GM12878 (cell line): Measurements from ENCODE around the gene SETD1B. TPM values are rescaled to one million over a fixed set of nuclear protein-coding genes. Genes with fewer than 3 reads are reported as not detected.

Experiments
- ATAC-seq: fragments of 200-7000 bp; cut with Tn5 transposase; 3 replicates; pipeline ENCODE4 v1.9.1; 2020; ENCODE audit warnings: mild to moderate bottlenecking, moderate library complexity
- BruUV-seq: library from RNA; stranded (reverse); fragments of 400-500 nt; replicated peaks from 2 replicates; lab custom pipeline; 2021; lab: Mats Ljungman, UMichigan
- CTCF ChIA-PET: fragments of 300-600 bp; sonication (Branson Sonifier 250); formaldehyde crosslinking; extraction: SDS; loops from one replicate; lab custom pipeline; 2021; ENCODE audit warnings: inconsistent platforms; lab: Yijun Ruan, JAX
- POLR2A ChIA-PET: fragments of 350-600 bp; formaldehyde crosslinking; extraction: SDS; loops from one replicate; lab custom pipeline; 2021; ENCODE audit warnings: inconsistent platforms; lab: Charles Lee
- RAD21 ChIA-PET: fragments of 300-600 bp; sonication (Branson Sonifier 250); formaldehyde crosslinking; loops from one replicate; lab custom pipeline; 2023; ENCODE audit warnings: antibody characterized with exemption; ENCODE audit not compliant: unreplicated experiment; lab: Charles Lee
- SMC1A ChIA-PET: fragments of 300-600 bp; sonication (Branson Sonifier 250); formaldehyde crosslinking; loops from one replicate; lab custom pipeline; 2023; ENCODE audit not compliant: unreplicated experiment, uncharacterized antibody; lab: Charles Lee
- DNase-seq: peaks from one replicate; pipeline ENCODE4 v3.0.0-alpha.2; 2011; ENCODE audit warnings: low read depth, low spot score
- FAIRE-seq: peaks from 3 replicates; lab custom pipeline; 2011; peaks lifted over from hg19 to GRCh38; lab: Jason Lieb, UNC
- H2AFZ ChIP-seq: 2 replicates; pipeline ENCODE4 v1.6.0; 2011; ENCODE audit warnings: low read depth, low read length, control low read depth; ENCODE audit not compliant: control insufficient read depth
- H3K27ac ChIP-seq: 2 replicates; pipeline ENCODE4 v1.5.1; 2011; ENCODE audit warnings: control low read depth; ENCODE audit not compliant: control insufficient read depth, insufficient read depth
- H3K27me3 ChIP-seq, 2 experiments: replicated peaks in 1 of 2; 2 replicates each; pipeline versions ENCODE4 v1.6.0 to v1.6.1; 2011; ENCODE audit warnings: low read length in 1 of 2; ENCODE audit not compliant: control insufficient read depth in 2 of 2, insufficient read depth in 2 of 2
- H3K36me3 ChIP-seq, 2 experiments: 2 replicates each; pipeline ENCODE4 v1.5.1; 2011; ENCODE audit warnings: low read length in 1 of 2; ENCODE audit not compliant: control insufficient read depth in 2 of 2, insufficient read depth in 2 of 2
- H3K4me1 ChIP-seq: 2 replicates; pipeline ENCODE4 v1.6.1; 2011; ENCODE audit warnings: mild to moderate bottlenecking, low read length, moderate library complexity, mixed read lengths; ENCODE audit not compliant: control insufficient read depth, insufficient read depth
- H3K4me2 ChIP-seq: 2 replicates; pipeline ENCODE4 v1.6.0; 2011; ENCODE audit warnings: control low read depth; ENCODE audit not compliant: control insufficient read depth, insufficient read depth
- H3K4me3 ChIP-seq: fragments of 200-600 bp; sonication (generic); 2 replicates; pipeline ENCODE4 v1.5.1; 2016
- H3K79me2 ChIP-seq: 2 replicates; pipeline ENCODE4 v1.6.0; 2011; ENCODE audit warnings: low read length; ENCODE audit not compliant: control insufficient read depth, insufficient read depth
- H3K9ac ChIP-seq: 2 replicates; pipeline ENCODE4 v1.8.0; 2011; ENCODE audit warnings: low read length, control low read depth, mixed read lengths; ENCODE audit not compliant: control insufficient read depth, insufficient read depth
- H3K9me3 ChIP-seq: replicated peaks from 3 replicates; pipeline ENCODE4 v1.5.1; 2011; ENCODE audit warnings: mild to moderate bottlenecking, low read length; ENCODE audit not compliant: control insufficient read depth, insufficient read depth
- H4K20me1 ChIP-seq: 2 replicates; pipeline ENCODE4 v1.6.0; 2011; ENCODE audit not compliant: control insufficient read depth, insufficient read depth
- TCF12 ChIP-seq: IDR thresholded peaks from 2 replicates; pipeline ENCODE4 v1.6.1; 2011; ENCODE audit warnings: low read depth, mild to moderate bottlenecking, low read length
- WGBS: methylation state at CpG from one replicate; pipeline ENCODE4 v1.1.6; 2016; ENCODE audit warnings: low lambda C conversion rate; ENCODE audit not compliant: insufficient replicate concordance, insufficient coverage; ENCODE audit errors: missing lambda C conversion rate; 5-methylcytosine and 5-hydroxymethylcytosine counted together
- in situ Hi-C: fragments of 300-500 bp; cut with MboI; formaldehyde crosslinking; loops from 9 replicates; pipeline ENCODE4 v1.14.3; 2018; ENCODE audit warnings: mixed read lengths
- intact Hi-C: fragments of 100-400 bp; cut with micrococcal nuclease; formaldehyde crosslinking; loops from one replicate; pipeline ENCODE4 v1.14.2; 2022; ENCODE audit not compliant: unreplicated experiment
- polyA plus RNA-seq, 11 experiments: library from polyadenylated mRNA; depleted of rRNA in 4 of 11; unstranded in 6 of 11; stranded (reverse) in 5 of 11; fragments of >200 nt; fragmentation: Nextera tagmentation in 4 of 11; fragmentation: Illumina TruSeq in 1 of 11; extraction: Ambion mirVana in 4 of 11; extraction: Trizol in 1 of 11; gene quantifications; 1 replicate in 1 of 11; 2 replicates in 10 of 11; pipeline versions ENCODE4 v1.2.1 to v1.2.3, GENCODE V29; 2011 to 2016; ENCODE audit warnings: inconsistent platforms in 2 of 11, missing spikeins in 2 of 11, low read depth in 1 of 11
- total RNA-seq, 4 experiments: library from RNA; depleted of rRNA in 3 of 4; stranded (reverse); fragments of >200 nt in 3 of 4; fragmentation: Illumina TruSeq in 1 of 4; extraction: Trizol in 1 of 4; gene quantifications; 2 replicates each; pipeline versions ENCODE4 v1.2.1 to v1.2.3, GENCODE V29; 2013 to 2021

SETD1B gene
- total and polyA plus RNA-seq, 10 of the 15 experiments (the other 5 are each of a cell fraction or from before 2014, with no cell fraction given) = 0.50 to 17.3 (median 1.6) TPM

DNA sequence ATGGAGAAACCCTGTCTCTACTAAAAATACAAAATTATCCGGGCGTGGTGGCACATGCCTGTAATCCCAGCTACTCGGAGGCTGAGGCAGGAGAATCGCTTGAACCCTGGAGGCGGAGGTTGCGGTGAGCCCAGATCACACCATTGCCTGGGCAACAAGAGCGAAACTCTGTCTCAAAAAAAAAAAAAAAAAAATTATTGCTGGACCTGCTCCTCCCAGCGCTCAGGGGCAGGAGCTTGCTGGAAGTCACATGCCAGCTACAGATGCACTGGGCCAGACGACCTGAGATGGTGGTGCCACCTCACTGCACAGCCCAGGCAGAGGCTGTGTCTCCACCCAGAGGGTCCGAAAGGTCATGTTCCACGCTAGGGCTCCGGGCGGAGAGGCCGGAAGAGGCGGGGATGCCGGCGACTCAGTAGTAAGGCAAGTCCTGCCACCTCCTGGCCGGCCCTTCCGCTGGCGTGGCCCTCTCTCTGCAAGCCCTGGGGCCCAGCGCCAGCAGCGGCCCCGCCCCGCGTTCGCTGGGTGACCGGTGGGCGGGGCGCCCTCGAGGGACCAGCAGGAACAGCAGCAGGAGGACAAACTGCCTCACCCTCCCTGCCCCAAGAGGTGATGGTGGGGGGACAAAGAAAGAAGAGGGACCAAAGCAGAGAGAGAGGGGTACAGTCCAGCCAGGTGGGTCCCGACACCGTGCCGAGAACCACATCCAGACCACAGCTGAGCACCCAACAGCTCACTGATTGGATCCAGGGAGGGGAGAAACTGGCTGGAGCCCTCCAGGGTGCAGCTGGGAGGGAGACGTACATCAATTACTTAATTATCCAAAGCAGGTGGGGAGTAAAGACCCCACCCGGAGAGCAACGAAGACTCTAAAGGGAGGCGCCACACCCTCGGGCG, 6.7 kb upstream of the SETD1B start:
- no peak for FAIRE-seq

More for the DNA sequence above, 6.7 kb upstream of the SETD1B start:
- Histone ChIP-seq H3K79me2 (peaks cover 57% of the 10 kb centered on the region), H3K4me1 (peaks cover 23% of the 10 kb centered on the region), H3K27me3 (no peaks in the 10 kb centered on the region), H3K27ac (no peak overlapping the region), H3K36me3 (peaks cover 10 to 15% of the 10 kb centered on the region in 2 experiments; a peak in 3 of 4 replicates), H3K4me3 (no peak overlapping the region), H3K9ac (no peak overlapping the region), H4K20me1 (no peaks in the 10 kb centered on the region; the same call in 1 of the 2 replicates), H3K9me3 (no peaks in the 10 kb centered on the region), H3K4me2 (no peak overlapping the region), H2AFZ (no peak overlapping the region)
- in situ Hi-C loops = loop anchor here (5.0 kb wide), 1 partner anchor 90 kb away; the partner anchor contains the start of gene PSMD9
- SMC1A ChIA-PET = interaction anchor here (1.2 to 10.5 kb wide), 5 partner anchors 10 to 91 kb away, joined by 5 to 226 read pairs (median 36); partner anchors contain the start of genes PSMD9 and SETD1B
- BruUV-seq = no TSS peak
- 92% methylated on average over 20 of the region's 39 CpGs for WGBS
- intact Hi-C loops = no loop called here
- RAD21 ChIA-PET = interaction anchor here (1.1 to 11.7 kb wide), 4 partner anchors 10 to 104 kb away, joined by 3 to 395 read pairs (median 142); partner anchors contain the start of genes PSMD9 and SETD1B
- POLR2A ChIA-PET = interaction anchor here (0.6 to 6.2 kb wide), 5 partner anchors 10 to 102 kb away, joined by 3 to 48 read pairs (median 6); no protein-coding TSS in a partner anchor
- CTCF ChIA-PET = interaction anchor here (0.6 to 16.2 kb wide), 11 partner anchors 10 to 295 kb away, joined by 3 to 565 read pairs (median 6); partner anchors contain the start of genes PSMD9, SETD1B and TMEM120B
- ATAC-seq (no peak), DNase-seq (no peak)
- TF ChIP-seq TCF12 = no peak
